ENCODE results near the gene B4GAT1.

The B4GAT1 gene

DNA sequence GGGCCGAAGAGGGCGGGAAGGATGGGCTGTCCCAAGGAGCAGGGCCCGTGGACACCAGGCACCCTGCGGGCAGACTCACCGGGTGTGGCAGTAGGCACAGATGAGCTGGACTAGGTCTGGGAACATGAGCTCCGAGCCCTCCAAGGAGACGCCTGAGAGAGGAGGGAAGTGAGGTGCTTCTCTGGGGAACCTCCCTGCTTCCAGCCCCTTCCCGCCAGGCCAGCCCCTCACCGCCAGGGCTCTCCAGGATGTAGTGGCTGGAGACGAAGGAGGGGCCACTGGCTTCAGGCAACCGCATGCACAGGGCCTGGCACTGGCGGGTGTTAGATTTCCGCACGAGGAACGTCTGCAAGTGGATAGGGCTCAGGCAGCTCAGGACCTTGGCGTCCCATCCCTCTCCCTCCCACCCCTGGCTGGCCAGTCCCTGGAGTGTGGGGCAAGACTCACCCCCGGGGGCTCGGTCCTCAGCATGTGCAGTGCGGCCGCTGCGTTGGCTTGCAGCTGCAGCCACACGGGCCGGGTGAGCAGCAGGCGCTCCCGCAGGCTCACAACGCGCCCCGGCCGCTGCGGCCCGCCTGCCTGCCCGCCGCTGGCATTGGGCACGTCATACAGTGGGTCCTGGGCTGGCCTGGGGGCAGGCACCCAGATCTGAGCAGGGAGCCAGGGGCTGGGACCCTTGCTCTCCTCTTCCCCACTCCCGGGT is 11.7 kb downstream of the B4GAT1 start:
- Histone ChIP-seq H3K36me3 (ENCODE audit: insufficient read depth, low read length) (peaks cover 8% of the 10 kb centered on the region; the same call in 1 of the 2 replicates), H3K4me3 (ENCODE audit: low read depth, low read length) (peak overlapping the region; percentile 93), H2AFZ (ENCODE audit: low read length, unreplicated experiment) (no peak overlapping the region), H3K27ac (ENCODE audit: low read depth, low read length) (peak overlapping the region; percentile 99), H3K4me1 (ENCODE audit: control insufficient read depth, insufficient read depth, low read length, unreplicated experiment) (peaks cover 31% of the 10 kb centered on the region), H3K27me3 (ENCODE audit: insufficient read depth, low read length) (no peaks in the 10 kb centered on the region), H3K79me2 (ENCODE audit: control insufficient read depth, insufficient read depth, low read length, unreplicated experiment) (peaks cover 31% of the 10 kb centered on the region)

DNA sequence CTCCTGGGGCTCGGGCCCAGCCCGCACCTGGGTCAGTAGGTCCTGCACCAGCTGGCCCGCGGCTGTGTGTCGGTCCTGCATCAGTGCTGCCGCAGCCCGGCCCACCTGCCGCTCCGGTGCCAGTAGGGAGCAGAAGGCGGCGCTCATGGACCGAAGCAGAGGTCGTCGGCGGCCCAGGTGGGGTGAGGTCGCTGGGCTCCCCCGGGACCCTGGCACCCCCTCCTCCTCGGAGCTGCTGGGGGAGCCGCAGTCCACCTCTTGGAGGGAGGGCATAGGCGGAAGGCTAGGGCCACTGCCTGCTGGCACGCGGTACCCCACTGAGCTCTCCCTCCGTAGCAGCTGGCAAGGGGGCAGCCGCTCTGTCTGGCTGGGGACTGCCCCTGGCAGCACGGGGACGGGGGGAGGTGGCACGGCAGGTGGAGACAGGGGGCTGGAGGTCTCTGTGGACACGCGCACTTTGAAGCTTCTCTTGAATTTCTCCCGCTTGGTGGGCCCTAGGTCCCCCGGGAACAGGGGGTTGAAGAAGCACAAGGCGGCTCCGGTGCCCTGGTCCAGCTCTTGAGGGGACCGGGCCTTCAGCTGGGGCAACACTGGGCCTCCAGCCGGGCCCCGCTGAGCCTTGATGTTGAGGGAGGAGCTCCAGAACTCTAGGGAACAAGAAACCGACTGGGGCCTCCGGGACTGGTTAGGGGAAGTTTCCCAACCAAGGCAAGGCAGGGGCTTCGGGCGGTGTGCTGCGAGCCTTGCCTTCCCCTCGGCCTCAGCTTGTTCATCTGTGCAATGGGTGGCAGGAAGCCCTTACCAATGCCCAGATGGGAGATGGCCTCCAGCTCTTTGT is 12.6 kb downstream of the B4GAT1 start:
- Histone ChIP-seq H3K27ac (ENCODE audit: low read depth, low read length) (peak overlapping the region; percentile 99), H2AFZ (ENCODE audit: low read length, unreplicated experiment) (no peak overlapping the region), H3K4me1 (ENCODE audit: control insufficient read depth, insufficient read depth, low read length, unreplicated experiment) (peaks cover 31% of the 10 kb centered on the region), H3K4me3 (ENCODE audit: low read depth, low read length) (peak overlapping the region; percentile 93), H3K27me3 (ENCODE audit: insufficient read depth, low read length) (no peaks in the 10 kb centered on the region), H3K36me3 (ENCODE audit: insufficient read depth, low read length) (peaks cover 8% of the 10 kb centered on the region; the same call in 1 of the 2 replicates), H3K79me2 (ENCODE audit: control insufficient read depth, insufficient read depth, low read length, unreplicated experiment) (peaks cover 31% of the 10 kb centered on the region)

DNA sequence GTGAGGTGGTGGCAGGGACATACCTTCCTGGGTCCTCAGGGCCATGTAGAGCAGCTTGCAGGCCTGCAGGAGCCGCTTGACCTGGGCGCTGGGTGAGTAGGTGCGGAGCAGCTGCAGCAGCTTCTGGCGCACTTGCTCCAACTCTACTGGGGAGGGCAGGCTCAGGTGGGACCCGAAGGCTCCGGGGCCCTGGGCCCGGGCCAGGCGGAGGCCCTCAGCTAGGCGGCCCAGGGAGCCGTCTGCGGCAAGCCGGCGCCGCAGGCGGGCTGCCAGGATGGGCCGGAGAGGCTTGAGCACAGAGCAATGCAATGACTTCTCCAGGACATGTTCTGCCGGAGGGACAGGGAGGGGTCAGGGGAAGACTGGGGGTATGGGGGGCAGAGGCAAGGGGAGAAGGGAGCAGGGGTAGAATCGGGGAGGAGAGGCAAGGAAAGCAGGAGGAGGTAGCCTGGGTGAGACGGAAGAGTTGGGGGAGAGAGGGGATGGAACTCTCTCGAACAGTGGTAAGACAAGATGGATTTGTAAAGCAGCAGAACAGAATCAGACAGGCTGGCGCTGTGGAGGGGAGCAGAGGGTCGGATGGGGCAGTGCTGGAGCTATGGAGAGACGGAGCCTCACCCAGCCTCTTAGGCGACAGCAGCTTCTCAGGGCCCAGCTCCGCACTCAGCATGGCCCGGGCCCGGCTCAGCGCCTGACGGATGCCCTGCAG is 13.4 kb downstream of the B4GAT1 start:
- Histone ChIP-seq H2AFZ (ENCODE audit: low read length, unreplicated experiment) (no peak overlapping the region), H3K4me3 (ENCODE audit: low read depth, low read length) (peak overlapping the region; percentile 93), H3K4me1 (ENCODE audit: control insufficient read depth, insufficient read depth, low read length, unreplicated experiment) (peaks cover 31% of the 10 kb centered on the region), H3K79me2 (ENCODE audit: control insufficient read depth, insufficient read depth, low read length, unreplicated experiment) (peaks cover 31% of the 10 kb centered on the region), H3K36me3 (ENCODE audit: insufficient read depth, low read length) (peaks cover 8% of the 10 kb centered on the region; the same call in 1 of the 2 replicates), H3K27me3 (ENCODE audit: insufficient read depth, low read length) (no peaks in the 10 kb centered on the region), H3K27ac (ENCODE audit: low read depth, low read length) (no peak overlapping the region)

DNA sequence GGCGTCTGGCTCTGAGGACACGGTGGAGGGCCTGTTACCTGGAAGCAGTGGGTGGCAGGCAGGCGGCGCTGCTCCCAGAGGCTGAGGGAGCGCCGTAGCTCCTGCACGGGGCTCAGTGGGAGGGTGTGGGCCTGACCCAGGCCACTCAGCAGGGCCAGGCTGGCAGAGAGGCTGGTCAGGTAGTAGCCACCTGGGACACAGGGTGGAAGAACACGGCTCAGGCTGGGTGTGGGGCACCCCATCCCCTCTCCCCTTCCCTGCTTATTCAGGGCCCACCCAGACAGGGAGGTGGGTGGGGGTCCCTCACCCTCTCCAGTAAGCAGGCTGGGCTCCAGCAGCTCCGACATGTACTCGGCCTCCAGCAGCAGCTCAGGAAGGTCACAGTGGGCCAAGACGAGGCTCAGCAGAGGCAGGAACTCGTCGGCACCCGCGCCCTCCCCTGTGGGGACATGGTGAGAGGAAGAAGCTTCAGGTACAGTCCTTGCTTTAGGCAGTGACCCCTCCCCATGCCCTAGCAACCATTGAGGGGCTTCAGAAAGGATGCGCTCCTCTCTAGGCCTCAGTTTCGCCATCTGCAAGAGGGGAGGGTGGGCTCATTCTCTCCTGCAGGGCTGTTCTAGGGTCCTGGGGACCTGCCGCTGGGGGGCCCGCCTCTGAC is 14.1 kb downstream of the B4GAT1 start:
- Histone ChIP-seq H2AFZ (ENCODE audit: low read length, unreplicated experiment) (no peak overlapping the region), H3K27me3 (ENCODE audit: insufficient read depth, low read length) (no peaks in the 10 kb centered on the region), H3K27ac (ENCODE audit: low read depth, low read length) (no peak overlapping the region), H3K4me1 (ENCODE audit: control insufficient read depth, insufficient read depth, low read length, unreplicated experiment) (peaks cover 34% of the 10 kb centered on the region), H3K4me3 (ENCODE audit: low read depth, low read length) (no peak overlapping the region; the same call in 1 of the 2 replicates), H3K79me2 (ENCODE audit: control insufficient read depth, insufficient read depth, low read length, unreplicated experiment) (peaks cover 31% of the 10 kb centered on the region), H3K36me3 (ENCODE audit: insufficient read depth, low read length) (peaks cover 8% of the 10 kb centered on the region; the same call in 1 of the 2 replicates)

DNA sequence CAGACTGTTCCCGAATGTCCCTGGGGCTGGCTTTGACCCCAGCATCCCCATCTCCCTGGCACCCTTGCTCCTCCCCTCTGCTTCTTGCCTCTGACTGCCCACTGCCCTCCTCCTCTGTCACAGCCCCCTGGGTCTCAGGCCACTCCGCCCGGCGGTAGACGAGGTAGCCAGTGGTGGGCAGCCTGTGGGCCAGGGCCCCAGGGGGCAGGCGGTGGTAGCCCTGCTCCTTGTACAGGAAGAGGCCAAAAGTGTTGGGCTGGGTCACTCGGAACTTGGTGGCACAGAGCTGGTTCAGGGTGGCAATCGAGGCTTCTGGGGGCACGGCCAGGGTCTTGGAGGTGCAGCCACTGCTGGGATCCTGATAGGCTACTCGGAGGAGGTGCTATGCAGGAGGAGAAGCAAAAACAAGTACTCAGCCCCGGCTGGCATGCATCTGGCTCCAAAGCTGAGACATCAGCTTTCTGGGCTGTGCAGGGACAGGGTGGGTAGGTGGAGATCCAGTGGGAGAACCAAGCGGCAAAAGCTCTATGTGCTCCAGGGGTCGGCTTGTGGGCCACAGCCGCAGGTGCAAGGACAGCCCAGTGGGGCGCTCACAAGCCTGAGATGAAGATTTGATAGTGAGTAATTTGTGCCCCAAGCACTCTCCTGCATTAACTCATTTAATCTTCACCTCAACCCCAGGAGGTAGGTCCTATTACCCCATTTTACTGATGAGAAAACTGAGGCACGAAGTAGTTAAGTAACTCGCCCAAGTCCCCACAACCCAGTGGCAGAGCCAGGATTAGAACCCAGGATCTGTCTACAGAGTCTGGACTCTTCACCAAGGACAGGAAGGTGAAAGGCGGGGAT is 14.8 kb downstream of the B4GAT1 start:
- H3K4me1 ChIP-seq (ENCODE audit: control insufficient read depth, insufficient read depth, low read length, unreplicated experiment), result peaks cover 33% of the 10 kb centered on the region
- no peak overlapping the region for H2AFZ ChIP-seq (ENCODE audit: low read length, unreplicated experiment)
- H3K79me2 ChIP-seq (ENCODE audit: control insufficient read depth, insufficient read depth, low read length, unreplicated experiment), result peaks cover 31% of the 10 kb centered on the region
- H3K36me3 ChIP-seq (ENCODE audit: insufficient read depth, low read length), result peaks cover 8% of the 10 kb centered on the region; the same call in 1 of the 2 replicates
- H3K27me3 ChIP-seq (ENCODE audit: insufficient read depth, low read length), result no peaks in the 10 kb centered on the region
- H3K27ac ChIP-seq (ENCODE audit: low read depth, low read length), result no peak overlapping the region
- no peak overlapping the region for H3K4me3 ChIP-seq (ENCODE audit: low read depth, low read length)

- Histone ChIP-seq H2AFZ (ENCODE audit: low read length, unreplicated experiment) (no peak overlapping the region), H3K27me3 (ENCODE audit: insufficient read depth, low read length) (no peaks in the 10 kb centered on the region), H3K4me3 (ENCODE audit: low read depth, low read length) (no peak overlapping the region), H3K36me3 (ENCODE audit: insufficient read depth, low read length) (peaks cover 8% of the 10 kb centered on the region; the same call in 1 of the 2 replicates), H3K4me1 (ENCODE audit: control insufficient read depth, insufficient read depth, low read length, unreplicated experiment) (peaks cover 33% of the 10 kb centered on the region), H3K27ac (ENCODE audit: low read depth, low read length) (no peak overlapping the region), H3K79me2 (ENCODE audit: control insufficient read depth, insufficient read depth, low read length, unreplicated experiment) (peaks cover 31% of the 10 kb centered on the region)
Observed at GRCh38 chr11:66331542-66332370, 15.7 kb downstream of the B4GAT1 start.

DNA sequence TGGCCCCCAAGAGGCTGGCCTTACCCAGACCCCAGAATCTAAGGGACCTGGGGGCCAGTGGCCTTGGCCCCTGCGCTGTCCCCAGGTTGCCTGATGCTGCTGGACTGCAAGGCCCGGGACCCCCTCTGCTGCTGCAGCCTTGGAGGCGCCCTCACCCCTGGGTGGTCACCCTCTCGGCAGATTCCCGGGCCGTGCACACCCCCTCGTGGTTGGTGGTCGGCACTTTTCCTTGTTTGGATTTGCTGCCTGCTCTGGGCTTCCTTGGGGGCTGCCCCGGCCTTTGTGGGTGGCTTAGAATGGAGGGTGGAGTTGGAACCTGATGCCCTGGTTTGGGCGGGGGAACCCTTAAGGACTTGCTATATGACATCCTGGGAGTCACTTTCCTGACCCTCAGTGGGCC is 16.5 kb downstream of the B4GAT1 start:
- H3K27ac ChIP-seq (ENCODE audit: low read depth, low read length), result no peak overlapping the region
- H3K4me1 ChIP-seq (ENCODE audit: control insufficient read depth, insufficient read depth, low read length, unreplicated experiment), result peaks cover 41% of the 10 kb centered on the region
- H2AFZ ChIP-seq (ENCODE audit: low read length, unreplicated experiment), result no peak overlapping the region
- peaks cover 8% of the 10 kb centered on the region; the same call in 1 of the 2 replicates for H3K36me3 ChIP-seq (ENCODE audit: insufficient read depth, low read length)
- no peaks in the 10 kb centered on the region for H3K27me3 ChIP-seq (ENCODE audit: insufficient read depth, low read length)
- H3K79me2 ChIP-seq (ENCODE audit: control insufficient read depth, insufficient read depth, low read length, unreplicated experiment), result peaks cover 30% of the 10 kb centered on the region
- H3K4me3 ChIP-seq (ENCODE audit: low read depth, low read length), result no peak overlapping the region

GRCh38 chr11:66329165-66329673 is 18.2 kb downstream of the B4GAT1 start:
- peaks cover 49% of the 10 kb centered on the region for H3K4me1 ChIP-seq (ENCODE audit: control insufficient read depth, insufficient read depth, low read length, unreplicated experiment)
- peaks cover 8% of the 10 kb centered on the region; the same call in 1 of the 2 replicates for H3K36me3 ChIP-seq (ENCODE audit: insufficient read depth, low read length)

More at GRCh38 chr11:66329165-66329673, 18.2 kb downstream of the B4GAT1 start:
- no peaks in the 10 kb centered on the region for H3K27me3 ChIP-seq (ENCODE audit: insufficient read depth, low read length)
- H3K79me2 ChIP-seq (ENCODE audit: control insufficient read depth, insufficient read depth, low read length, unreplicated experiment), result peaks cover 13% of the 10 kb centered on the region
- no peak overlapping the region for H2AFZ ChIP-seq (ENCODE audit: low read length, unreplicated experiment)
- H3K27ac ChIP-seq (ENCODE audit: low read depth, low read length), result 0 out of 2 replicates have a peak overlapping the region, but pooled peaks have one; percentile 16
- no peak overlapping the region for H3K4me3 ChIP-seq (ENCODE audit: low read depth, low read length)

Measured in ACC112 (cell line).